Ascending aorta (tissue), 2 donors: ENCODE results near the gene STIM1. TPM values are rescaled to one million over a fixed set of nuclear protein-coding genes. Genes with fewer than 3 reads are reported as not detected.

Experiments
- DNase-seq, 2 donors: peaks; one replicate each; pipeline ENCODE4 v3.0.0-alpha.2; 2019; ENCODE audit warnings: low spot score in 2 of 2
- H3K27ac ChIP-seq, 2 donors: fragments of 200-600 bp; sonication (generic); one replicate each; pipeline ENCODE4 v1.5.1; 2016 to 2017; ENCODE audit warnings: mild to moderate bottlenecking in 1 of 2
- H3K27me3 ChIP-seq: fragments of 200-600 bp; sonication (generic); one replicate; pipeline ENCODE4 v1.5.1; 2017
- H3K36me3 ChIP-seq, 2 donors: fragments of 200-600 bp; sonication (generic); one replicate each; pipeline ENCODE4 v1.5.1; 2016
- H3K4me1 ChIP-seq, 2 donors: fragments of 200-600 bp; sonication (generic); one replicate each; pipeline ENCODE4 v1.5.1; 2016 to 2017; ENCODE audit warnings: mild to moderate bottlenecking in 1 of 2
- H3K4me3 ChIP-seq, 2 donors: fragments of 200-600 bp; sonication (generic); one replicate each; pipeline ENCODE4 v1.5.1; 2016 to 2017; ENCODE audit warnings: mild to moderate bottlenecking in 1 of 2
- H3K9me3 ChIP-seq, 2 donors: fragments of 200-600 bp; sonication (generic); one replicate each; pipeline ENCODE4 v1.5.1; 2016
- intact Hi-C: fragments of 100-400 bp; cut with DNase I; formaldehyde crosslinking; loops from one replicate; pipeline ENCODE4 v1.15.1; 2023
- total RNA-seq: library from RNA; depleted of rRNA; stranded (reverse); fragments of >200 nt; gene quantifications from one replicate; pipeline ENCODE4 v1.1.0, GENCODE V29; 2016
- TF ChIP-seq, protein P1 (sequence below), 3 experiments: fragments of 200-600 bp in 2 of 3; fragments of 450-650 bp in 1 of 3; sonication (generic) in 2 of 3; IDR thresholded peaks; one replicate each; pipeline ENCODE4 v1.5.1; 2016 to 2019; ENCODE audit warnings: antibody characterized with exemption in 3 of 3, mild to moderate bottlenecking in 1 of 3, moderate library complexity in 1 of 3

STIM1 gene
- total RNA-seq, 1 donor from 2014 or later: 48.1 TPM

DNA sequence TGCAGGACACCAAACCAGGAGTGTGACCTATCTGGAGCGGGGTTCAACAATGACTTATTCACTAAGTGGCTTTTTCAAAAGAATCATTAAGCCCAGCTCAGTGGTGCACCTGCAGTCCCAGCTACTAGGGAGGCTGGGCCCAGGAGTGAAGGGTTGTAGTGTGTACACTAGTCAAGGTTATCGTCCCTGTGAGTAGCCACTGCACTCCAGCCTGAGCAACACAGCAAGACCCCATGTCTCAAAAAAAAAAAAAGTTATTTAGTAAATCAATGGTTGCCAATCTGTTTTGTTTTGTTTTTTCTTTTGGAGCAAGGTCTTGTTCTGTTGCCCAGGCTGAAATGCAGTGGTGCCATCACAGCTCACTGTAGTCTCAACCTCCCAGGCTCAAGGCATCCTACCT, 22.6 kb upstream of the STIM1 start:
- Histone ChIP-seq H3K4me1 (peaks cover 0 to 18% of the 10 kb centered on the region in 2 donors), H3K9me3 (no peaks in the 10 kb centered on the region), H3K36me3 (peaks cover 4 to 25% of the 10 kb centered on the region in 2 donors), H3K4me3 (no peak overlapping the region), H3K27me3 (no peaks in the 10 kb centered on the region), H3K27ac (no peak overlapping the region)
- intact Hi-C loops: no loop called here
- no peak for DNase-seq
- TF ChIP-seq, protein P1, sequence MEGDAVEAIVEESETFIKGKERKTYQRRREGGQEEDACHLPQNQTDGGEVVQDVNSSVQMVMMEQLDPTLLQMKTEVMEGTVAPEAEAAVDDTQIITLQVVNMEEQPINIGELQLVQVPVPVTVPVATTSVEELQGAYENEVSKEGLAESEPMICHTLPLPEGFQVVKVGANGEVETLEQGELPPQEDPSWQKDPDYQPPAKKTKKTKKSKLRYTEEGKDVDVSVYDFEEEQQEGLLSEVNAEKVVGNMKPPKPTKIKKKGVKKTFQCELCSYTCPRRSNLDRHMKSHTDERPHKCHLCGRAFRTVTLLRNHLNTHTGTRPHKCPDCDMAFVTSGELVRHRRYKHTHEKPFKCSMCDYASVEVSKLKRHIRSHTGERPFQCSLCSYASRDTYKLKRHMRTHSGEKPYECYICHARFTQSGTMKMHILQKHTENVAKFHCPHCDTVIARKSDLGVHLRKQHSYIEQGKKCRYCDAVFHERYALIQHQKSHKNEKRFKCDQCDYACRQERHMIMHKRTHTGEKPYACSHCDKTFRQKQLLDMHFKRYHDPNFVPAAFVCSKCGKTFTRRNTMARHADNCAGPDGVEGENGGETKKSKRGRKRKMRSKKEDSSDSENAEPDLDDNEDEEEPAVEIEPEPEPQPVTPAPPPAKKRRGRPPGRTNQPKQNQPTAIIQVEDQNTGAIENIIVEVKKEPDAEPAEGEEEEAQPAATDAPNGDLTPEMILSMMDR (IDR thresholded peaks at IDR 0.05): no peak

DNA sequence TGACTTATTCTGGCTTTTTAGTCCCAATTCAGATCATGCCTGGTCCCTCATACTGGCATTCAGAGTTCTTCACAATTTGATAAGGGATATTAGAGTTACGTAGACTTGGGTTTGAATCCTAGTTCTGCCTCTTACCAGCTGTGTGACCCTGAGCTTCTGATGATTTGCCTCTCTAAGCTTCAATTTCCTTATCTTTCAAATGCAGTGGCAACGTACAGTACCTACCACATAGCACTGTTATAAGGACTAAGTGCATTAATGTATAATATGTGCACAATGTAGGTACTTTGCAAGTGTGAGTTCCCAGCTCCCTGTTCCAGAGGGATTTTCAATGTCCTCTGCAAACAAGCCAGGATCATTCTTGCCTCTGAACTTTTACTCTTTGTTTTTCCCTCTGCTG, 22.0 kb upstream of the STIM1 start:
- no peaks in the 10 kb centered on the region for H3K9me3 ChIP-seq
- no peak overlapping the region for H3K27ac ChIP-seq
- H3K36me3 ChIP-seq: peaks cover 0 to 21% of the 10 kb centered on the region in 2 donors
- H3K4me3 ChIP-seq: no peak overlapping the region
- H3K4me1 ChIP-seq: peaks cover 0 to 19% of the 10 kb centered on the region in 2 donors
- no peak for DNase-seq
- intact Hi-C loops: no loop called here
- TF ChIP-seq, protein P1 (IDR thresholded peaks at IDR 0.05): no peak
- no peaks in the 10 kb centered on the region for H3K27me3 ChIP-seq

DNA sequence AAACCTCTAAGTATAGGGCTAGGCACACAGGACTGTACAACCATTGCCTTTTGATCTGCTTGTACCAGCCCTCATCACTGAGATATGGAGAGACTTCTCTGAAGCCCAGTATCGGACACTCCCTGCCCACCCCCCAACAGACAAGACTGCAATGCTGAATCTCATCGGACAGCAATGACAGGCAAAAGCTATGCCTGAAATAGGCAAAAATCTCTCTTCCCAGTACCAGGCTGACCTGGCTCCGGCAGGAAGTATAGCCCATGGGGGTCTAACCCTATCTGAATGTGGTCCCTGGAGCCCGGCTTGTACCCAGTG, 21.2 kb upstream of the STIM1 start:
- intact Hi-C loops: no loop called here
- no peak for DNase-seq
- TF ChIP-seq, protein P1 (IDR thresholded peaks at IDR 0.05): no peak
- H3K4me3 ChIP-seq: no peak overlapping the region
- H3K27ac ChIP-seq: peak overlapping the region in 1 of 2 donors; percentile 50
- H3K27me3 ChIP-seq: no peaks in the 10 kb centered on the region
- peaks cover 0 to 19% of the 10 kb centered on the region in 2 donors for H3K4me1 ChIP-seq
- H3K9me3 ChIP-seq: no peaks in the 10 kb centered on the region
- peaks cover 0 to 21% of the 10 kb centered on the region in 2 donors for H3K36me3 ChIP-seq

DNA sequence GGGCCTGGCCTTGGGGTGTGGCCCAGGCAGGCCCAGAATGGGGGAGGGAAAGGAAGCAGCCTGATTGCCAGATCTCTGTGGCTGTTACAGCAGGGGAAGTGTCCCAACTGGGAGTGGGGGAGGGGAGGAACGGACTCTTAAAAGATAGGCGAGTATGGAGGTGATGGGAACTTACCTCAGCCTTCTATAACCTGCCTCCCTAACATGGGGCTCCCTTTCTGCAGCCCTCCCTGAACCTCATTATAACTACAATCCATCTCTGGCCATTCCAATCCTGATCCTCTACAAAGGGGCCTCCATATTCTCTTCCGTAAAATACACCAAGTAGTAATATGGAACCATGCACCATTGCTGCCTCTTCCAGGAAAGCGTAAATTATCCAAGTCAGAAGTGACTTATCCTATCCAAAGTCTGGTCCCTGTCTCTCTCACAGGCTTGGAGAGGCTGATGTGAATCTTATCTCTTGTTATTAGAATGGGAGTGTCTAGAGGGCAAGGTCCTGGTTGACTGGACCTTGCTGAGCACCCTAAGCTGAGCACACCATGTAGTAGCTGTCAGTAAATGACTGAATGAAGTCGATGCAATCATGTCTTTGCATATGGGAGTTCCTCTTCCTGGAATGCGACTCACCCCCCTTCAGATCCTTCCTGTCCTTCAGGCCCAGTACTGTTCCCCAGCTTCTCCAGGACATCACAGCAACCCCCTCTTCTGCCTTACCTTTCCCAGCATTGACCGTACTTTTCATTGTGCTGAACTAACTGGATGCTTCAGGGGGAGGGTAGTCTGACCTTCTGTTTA, 20.6 kb upstream of the STIM1 start:
- DNase-seq: no peak
- intact Hi-C loops: no loop called here
- H3K36me3 ChIP-seq: peaks cover 0 to 21% of the 10 kb centered on the region in 2 donors
- H3K9me3 ChIP-seq: no peaks in the 10 kb centered on the region
- H3K27ac ChIP-seq: peak overlapping the region in 1 of 2 donors; percentile 50
- H3K4me3 ChIP-seq: no peak overlapping the region
- H3K4me1 ChIP-seq: peaks cover 0 to 22% of the 10 kb centered on the region in 2 donors
- H3K27me3 ChIP-seq: no peaks in the 10 kb centered on the region
- TF ChIP-seq, protein P1 (IDR thresholded peaks at IDR 0.05): no peak

DNA sequence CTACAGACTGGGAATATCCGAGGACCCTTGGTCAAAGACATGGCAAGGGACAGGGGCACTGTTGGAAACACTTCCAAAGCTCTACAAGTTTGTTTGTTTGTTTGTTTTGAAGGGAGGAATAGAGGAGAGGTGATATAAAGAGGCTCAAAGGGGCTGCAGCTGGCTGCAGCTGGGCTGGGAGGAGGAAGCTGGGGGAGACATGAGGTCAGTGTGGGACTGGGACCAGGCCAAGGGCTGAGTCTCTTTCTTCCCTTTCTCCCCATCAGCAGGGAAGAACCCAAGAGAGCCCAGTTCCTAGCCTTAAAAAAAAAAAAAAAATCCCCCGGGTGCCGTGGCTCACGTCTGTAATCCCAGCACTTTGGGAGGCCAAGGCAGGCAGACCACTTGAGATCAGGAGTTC, 19.7 kb upstream of the STIM1 start:
- H3K9me3 ChIP-seq: no peaks in the 10 kb centered on the region
- H3K27me3 ChIP-seq: no peaks in the 10 kb centered on the region
- peak overlapping the region; percentile 7 to 50 for H3K27ac ChIP-seq
- H3K4me1 ChIP-seq: peaks cover 0 to 22% of the 10 kb centered on the region in 2 donors
- peaks cover 0 to 14% of the 10 kb centered on the region in 2 donors for H3K36me3 ChIP-seq
- intact Hi-C loops: no loop called here
- H3K4me3 ChIP-seq: no peak overlapping the region
- no peak for DNase-seq
- TF ChIP-seq, protein P1 (IDR thresholded peaks at IDR 0.05): no peak
